ENCODE results near the gene CNTN5.

The CNTN5 gene

GRCh38 chr11:100205926-100206325 is 1185.2 kb downstream of the CNTN5 start:
- DNase-seq (ENCODE audit: low spot score) = no peak
- no peak overlapping the region for H3K27ac ChIP-seq
- no peak overlapping the region for H3K4me3 ChIP-seq
- TF ChIP-seq CTCF (IDR thresholded peaks at IDR 0.05) = no peak

- TF ChIP-seq CTCF (IDR thresholded peaks at IDR 0.05) = no peak
- H3K4me3 ChIP-seq = no peak overlapping the region
- DNase-seq (ENCODE audit: low spot score) = no peak
- H3K27ac ChIP-seq = no peak overlapping the region
These were observed 1187.5 kb downstream of the CNTN5 start for GRCh38 chr11:100208207-100208606.

- TF ChIP-seq CTCF (IDR thresholded peaks at IDR 0.05) = no peak
- no peak overlapping the region for H3K27ac ChIP-seq
- DNase-seq (ENCODE audit: low spot score) = no peak
- no peak overlapping the region for H3K4me3 ChIP-seq
These were observed 1194.0 kb downstream of the CNTN5 start for GRCh38 chr11:100214791-100215190.

GRCh38 chr11:100220801-100221200 is 1200.1 kb downstream of the CNTN5 start:
- H3K27ac ChIP-seq = no peak overlapping the region
- no peak overlapping the region for H3K4me3 ChIP-seq
- TF ChIP-seq CTCF (IDR thresholded peaks at IDR 0.05) = no peak
- DNase-seq (ENCODE audit: low spot score) = no peak

- H3K4me3 ChIP-seq = no peak overlapping the region
- DNase-seq (ENCODE audit: low spot score) = no peak
- no peak overlapping the region for H3K27ac ChIP-seq
- no peak for TF ChIP-seq CTCF (IDR thresholded peaks at IDR 0.05)
These were observed 1201.0 kb downstream of the CNTN5 start for GRCh38 chr11:100221791-100222190.

- no peak for TF ChIP-seq CTCF (IDR thresholded peaks at IDR 0.05)
These were observed 1203.8 kb downstream of the CNTN5 start for GRCh38 chr11:100224541-100225034.

GRCh38 chr11:100229086-100229485 is 1208.3 kb downstream of the CNTN5 start:
- no peak for DNase-seq (ENCODE audit: low spot score)
- H3K4me3 ChIP-seq = no peak overlapping the region
- H3K27ac ChIP-seq = no peak overlapping the region
- TF ChIP-seq CTCF (IDR thresholded peaks at IDR 0.05) = no peak

More at GRCh38 chr11:100224541-100225034, 1203.8 kb downstream of the CNTN5 start:
- no peak overlapping the region for H3K27ac ChIP-seq
- H3K4me3 ChIP-seq = no peak overlapping the region
- no peak for DNase-seq (ENCODE audit: low spot score)

All from coronary artery (tissue), 2 donors.